GM12878 (cell line): ENCODE data around the gene SRSF3. TPM values are rescaled to one million over a fixed set of nuclear protein-coding genes. Genes with fewer than 3 reads are reported as not detected.

Experiments
- ATAC-seq: fragments of 200-7000 bp; cut with Tn5 transposase; 3 replicates; pipeline ENCODE4 v1.9.1; 2020; ENCODE audit warnings: mild to moderate bottlenecking, moderate library complexity
- BruUV-seq: library from RNA; stranded (reverse); fragments of 400-500 nt; replicated peaks from 2 replicates; lab custom pipeline; 2021; lab: Mats Ljungman, UMichigan
- CTCF ChIA-PET: fragments of 300-600 bp; sonication (Branson Sonifier 250); formaldehyde crosslinking; extraction: SDS; loops from one replicate; lab custom pipeline; 2021; ENCODE audit warnings: inconsistent platforms; lab: Yijun Ruan, JAX
- POLR2A ChIA-PET: fragments of 350-600 bp; formaldehyde crosslinking; extraction: SDS; loops from one replicate; lab custom pipeline; 2021; ENCODE audit warnings: inconsistent platforms; lab: Charles Lee
- RAD21 ChIA-PET: fragments of 300-600 bp; sonication (Branson Sonifier 250); formaldehyde crosslinking; loops from one replicate; lab custom pipeline; 2023; ENCODE audit warnings: antibody characterized with exemption; ENCODE audit not compliant: unreplicated experiment; lab: Charles Lee
- SMC1A ChIA-PET: fragments of 300-600 bp; sonication (Branson Sonifier 250); formaldehyde crosslinking; loops from one replicate; lab custom pipeline; 2023; ENCODE audit not compliant: unreplicated experiment, uncharacterized antibody; lab: Charles Lee
- DNase-seq: peaks from one replicate; pipeline ENCODE4 v3.0.0-alpha.2; 2011; ENCODE audit warnings: low read depth, low spot score
- FAIRE-seq: peaks from 3 replicates; lab custom pipeline; 2011; peaks lifted over from hg19 to GRCh38; lab: Jason Lieb, UNC
- H2AFZ ChIP-seq: 2 replicates; pipeline ENCODE4 v1.6.0; 2011; ENCODE audit warnings: low read depth, low read length, control low read depth; ENCODE audit not compliant: control insufficient read depth
- H3K27ac ChIP-seq: 2 replicates; pipeline ENCODE4 v1.5.1; 2011; ENCODE audit warnings: control low read depth; ENCODE audit not compliant: control insufficient read depth, insufficient read depth
- H3K27me3 ChIP-seq, 2 experiments: replicated peaks in 1 of 2; 2 replicates each; pipeline versions ENCODE4 v1.6.0 to v1.6.1; 2011; ENCODE audit warnings: low read length in 1 of 2; ENCODE audit not compliant: control insufficient read depth in 2 of 2, insufficient read depth in 2 of 2
- H3K36me3 ChIP-seq, 2 experiments: 2 replicates each; pipeline ENCODE4 v1.5.1; 2011; ENCODE audit warnings: low read length in 1 of 2; ENCODE audit not compliant: control insufficient read depth in 2 of 2, insufficient read depth in 2 of 2
- H3K4me1 ChIP-seq: 2 replicates; pipeline ENCODE4 v1.6.1; 2011; ENCODE audit warnings: mild to moderate bottlenecking, low read length, moderate library complexity, mixed read lengths; ENCODE audit not compliant: control insufficient read depth, insufficient read depth
- H3K4me2 ChIP-seq: 2 replicates; pipeline ENCODE4 v1.6.0; 2011; ENCODE audit warnings: control low read depth; ENCODE audit not compliant: control insufficient read depth, insufficient read depth
- H3K4me3 ChIP-seq: fragments of 200-600 bp; sonication (generic); 2 replicates; pipeline ENCODE4 v1.5.1; 2016
- H3K79me2 ChIP-seq: 2 replicates; pipeline ENCODE4 v1.6.0; 2011; ENCODE audit warnings: low read length; ENCODE audit not compliant: control insufficient read depth, insufficient read depth
- H3K9ac ChIP-seq: 2 replicates; pipeline ENCODE4 v1.8.0; 2011; ENCODE audit warnings: low read length, control low read depth, mixed read lengths; ENCODE audit not compliant: control insufficient read depth, insufficient read depth
- H3K9me3 ChIP-seq: replicated peaks from 3 replicates; pipeline ENCODE4 v1.5.1; 2011; ENCODE audit warnings: mild to moderate bottlenecking, low read length; ENCODE audit not compliant: control insufficient read depth, insufficient read depth
- H4K20me1 ChIP-seq: 2 replicates; pipeline ENCODE4 v1.6.0; 2011; ENCODE audit not compliant: control insufficient read depth, insufficient read depth
- E2F8 ChIP-seq: fragments of 450-650 bp; IDR thresholded peaks from 2 replicates; pipeline ENCODE4 v1.6.1; 2018; ENCODE audit warnings: mild to moderate bottlenecking, low read depth, moderate library complexity; ENCODE audit not compliant: partially characterized antibody
- NR2F1 ChIP-seq: fragments of 450-650 bp; conservative IDR thresholded peaks from 2 replicates; pipeline ENCODE4 v1.6.1; 2017; ENCODE audit warnings: mild to moderate bottlenecking
- WGBS: methylation state at CpG from one replicate; pipeline ENCODE4 v1.1.6; 2016; ENCODE audit warnings: low lambda C conversion rate; ENCODE audit not compliant: insufficient replicate concordance, insufficient coverage; ENCODE audit errors: missing lambda C conversion rate; 5-methylcytosine and 5-hydroxymethylcytosine counted together
- in situ Hi-C: fragments of 300-500 bp; cut with MboI; formaldehyde crosslinking; loops from 9 replicates; pipeline ENCODE4 v1.14.3; 2018; ENCODE audit warnings: mixed read lengths
- intact Hi-C: fragments of 100-400 bp; cut with micrococcal nuclease; formaldehyde crosslinking; loops from one replicate; pipeline ENCODE4 v1.14.2; 2022; ENCODE audit not compliant: unreplicated experiment
- polyA plus RNA-seq, 11 experiments: library from polyadenylated mRNA; depleted of rRNA in 4 of 11; unstranded in 6 of 11; stranded (reverse) in 5 of 11; fragments of >200 nt; fragmentation: Nextera tagmentation in 4 of 11; fragmentation: Illumina TruSeq in 1 of 11; extraction: Ambion mirVana in 4 of 11; extraction: Trizol in 1 of 11; gene quantifications; 1 replicate in 1 of 11; 2 replicates in 10 of 11; pipeline versions ENCODE4 v1.2.1 to v1.2.3, GENCODE V29; 2011 to 2016; ENCODE audit warnings: inconsistent platforms in 2 of 11, missing spikeins in 2 of 11, low read depth in 1 of 11
- total RNA-seq, 4 experiments: library from RNA; depleted of rRNA in 3 of 4; stranded (reverse); fragments of >200 nt in 3 of 4; fragmentation: Illumina TruSeq in 1 of 4; extraction: Trizol in 1 of 4; gene quantifications; 2 replicates each; pipeline versions ENCODE4 v1.2.1 to v1.2.3, GENCODE V29; 2013 to 2021

The SRSF3 gene
- total and polyA plus RNA-seq, 10 of the 15 experiments (the other 5 are each of a cell fraction or from before 2014, with no cell fraction given) = 195 to 1,377 (median 493) TPM

- Histone ChIP-seq H3K79me2 (no peaks in the 10 kb centered on the region), H2AFZ (no peak overlapping the region), H3K4me1 (peaks cover 6% of the 10 kb centered on the region), H3K9ac (no peak overlapping the region), H3K36me3 (no peaks in the 10 kb centered on the region), H3K9me3 (no peaks in the 10 kb centered on the region), H3K27me3 (no peaks in the 10 kb centered on the region), H3K4me2 (no peak overlapping the region), H3K27ac (no peak overlapping the region), H3K4me3 (no peak overlapping the region), H4K20me1 (no peaks in the 10 kb centered on the region)
- 71% methylated on average over 11 of the region's 11 CpGs for WGBS
- in situ Hi-C loops = no loop called here
- ATAC-seq (no peak), DNase-seq (no peak), FAIRE-seq (no peak)
- SMC1A ChIA-PET = interaction anchor here (0.6 kb wide), 1 partner anchor 93 kb away, joined by 3 read pairs; no protein-coding TSS in a partner anchor
- TF ChIP-seq E2F8 = no peak
- intact Hi-C loops = no loop called here
- RAD21 ChIA-PET = no interaction called here
- BruUV-seq = no TSS peak
- CTCF ChIA-PET = interaction anchor here (0.6 to 1.5 kb wide), 2 partner anchors 12 to 62 kb away, joined by 3 read pairs; no protein-coding TSS in a partner anchor
- POLR2A ChIA-PET = no interaction called here
Measured at GRCh38 chr6:36639171-36639808, 45.1 kb downstream of the SRSF3 start.

- RAD21 ChIA-PET = interaction anchor here (2.7 kb wide), 1 partner anchor 13 kb away, joined by 10 read pairs; no protein-coding TSS in a partner anchor
- Histone ChIP-seq H3K9ac (no peak overlapping the region), H3K27ac (no peak overlapping the region), H3K79me2 (no peaks in the 10 kb centered on the region), H3K36me3 (no peaks in the 10 kb centered on the region), H4K20me1 (no peaks in the 10 kb centered on the region), H3K27me3 (no peaks in the 10 kb centered on the region), H3K4me2 (no peak overlapping the region), H3K4me3 (no peak overlapping the region), H3K4me1 (peaks cover 12% of the 10 kb centered on the region), H3K9me3 (no peaks in the 10 kb centered on the region), H2AFZ (no peak overlapping the region)
- ATAC-seq (no peak), DNase-seq (no peak), FAIRE-seq (no peak)
- no peak for TF ChIP-seq NR2F1
- SMC1A ChIA-PET = interaction anchor here (1.5 to 2.5 kb wide), 4 partner anchors 10 to 26 kb away, joined by 4 to 10 read pairs (median 6); no protein-coding TSS in a partner anchor
- CTCF ChIA-PET = no interaction called here
- in situ Hi-C loops = no loop called here
- intact Hi-C loops = no loop called here
- 42% methylated on average over 3 of the region's 3 CpGs for WGBS
- BruUV-seq = no TSS peak
- POLR2A ChIA-PET = interaction anchor here (0.6 to 1.8 kb wide), 3 partner anchors 11 to 264 kb away, joined by 3 to 6 read pairs (median 3); no protein-coding TSS in a partner anchor
Measured at GRCh38 chr6:36641543-36641942, 47.4 kb downstream of the SRSF3 start.
